Measurements from ENCODE around the gene STARD7. TPM values are rescaled to one million over a fixed set of nuclear protein-coding genes. Genes with fewer than 3 reads are reported as not detected.

The STARD7 gene
- polyA plus RNA-seq, 2 of the 4 experiments (the other 2 are of a cell fraction) = 101 to 136 TPM

GRCh38 chr2:96180002-96180401 is 28.6 kb downstream of the STARD7 start:
- no peak for TF ChIP-seq HOXA7 (CRISPR knock-in tag; IDR thresholded peaks at IDR 0.05)
- no peak for TF ChIP-seq RAD21 (conservative IDR thresholded peaks at IDR 0.05 in 1 of 2, IDR thresholded peaks at IDR 0.05 in 1 of 2)
- TF ChIP-seq SMC3 (IDR thresholded peaks at IDR 0.05) = no peak
- TF ChIP-seq E2F6 (IDR thresholded peaks at IDR 0.05; ENCODE audit: borderline replicate concordance, low read depth) = no peak
- TF ChIP-seq HMGXB4 (CRISPR knock-in tag; IDR thresholded peaks at IDR 0.05; ENCODE audit: borderline replicate concordance) = no peak
- no peak for TF ChIP-seq MAFK (IDR thresholded peaks at IDR 0.05; ENCODE audit: partially characterized antibody)
- no peak for TF ChIP-seq NFE2L2 (conservative IDR thresholded peaks at IDR 0.05; ENCODE audit: low read length)
- TF ChIP-seq MAZ (IDR thresholded peaks at IDR 0.05; ENCODE audit: borderline replicate concordance, low read depth, low read length) = no peak
- TF ChIP-seq TP53 (CRISPR knock-in tag; IDR thresholded peaks at IDR 0.05) = no peak
- TF ChIP-seq HDAC2 (IDR thresholded peaks at IDR 0.05) = no peak
- no peak for TF ChIP-seq HEYL (CRISPR knock-in tag; IDR thresholded peaks at IDR 0.05)
- TF ChIP-seq SREBF2 (IDR thresholded peaks at IDR 0.05) = no peak
- Histone ChIP-seq H3K4me2 (no peak overlapping the region), H3K27ac (no peak overlapping the region), H3K4me1 (no peaks in the 10 kb centered on the region), H3K4me3 (no peak overlapping the region), H3K9me3 (no peaks in the 10 kb centered on the region)
- ChIA-PET CTCF (interaction anchor here (1.0 to 1.9 kb wide), 4 partner anchors 11 to 157 kb away, joined by 3 to 9 read pairs (median 4); no protein-coding TSS in a partner anchor), POLR2A (no interaction called here)
- DNase-seq (ENCODE audit: low read depth in 1 of 2, low spot score in 1 of 2) (no peak), ATAC-seq (no peak), FAIRE-seq (no peak)
- WGBS (ENCODE audit: missing lambda C conversion rate) = 100% methylated on average over 1 of the region's 1 CpG

- Histone ChIP-seq H3K4me2 (no peak overlapping the region), H3K9me3 (no peaks in the 10 kb centered on the region), H3K4me1 (no peaks in the 10 kb centered on the region), H3K27ac (no peak overlapping the region), H3K4me3 (no peak overlapping the region)
- ChIA-PET CTCF (interaction anchor here (0.8 to 4.1 kb wide), 5 partner anchors 11 to 84 kb away, joined by 3 to 57 read pairs (median 13); partner anchors contain the start of gene ASTL), POLR2A (no interaction called here)
- TF ChIP-seq PBX3 (IDR thresholded peaks at IDR 0.05) (no peak), RARB (CRISPR knock-in tag; IDR thresholded peaks at IDR 0.05) (no peak), SMC3 (IDR thresholded peaks at IDR 0.05) (no peak), ZFP36 (IDR thresholded peaks at IDR 0.05; ENCODE audit: borderline replicate concordance, partially characterized antibody) (no peak), ZC3H11A (IDR thresholded peaks at IDR 0.05) (no peak), FOSB (CRISPR knock-in tag; IDR thresholded peaks at IDR 0.05) (no peak), ELK1 (IDR thresholded peaks at IDR 0.05; ENCODE audit: low read depth, low read length) (no peak), CTCF (IDR thresholded peaks at IDR 0.05) (no peak), ATOH8 (CRISPR knock-in tag; IDR thresholded peaks at IDR 0.05; ENCODE audit: low read depth) (no peak), POLR2A (IDR thresholded peaks at IDR 0.05; ENCODE audit: low read length) (no peak), HOXB5 (CRISPR knock-in tag; IDR thresholded peaks at IDR 0.05) (no peak), SREBF2 (IDR thresholded peaks at IDR 0.05) (no peak), HES2 (IDR thresholded peaks at IDR 0.05) (no peak), FOXS1 (CRISPR knock-in tag; IDR thresholded peaks at IDR 0.05) (no peak), ZSCAN20 (CRISPR knock-in tag; IDR thresholded peaks at IDR 0.05) (no peak), BHLHE40 (IDR thresholded peaks at IDR 0.05; ENCODE audit: low read depth, low read length) (no peak), CEBPB (IDR thresholded peaks at IDR 0.05) (no peak), CBX8 (IDR thresholded peaks at IDR 0.05) (no peak), EP300 (IDR thresholded peaks at IDR 0.05) (no peak)
- ATAC-seq (no peak), DNase-seq (ENCODE audit: low read depth in 1 of 2, low spot score in 1 of 2) (no peak), FAIRE-seq (no peak)
- 55% methylated on average over 4 of the region's 4 CpGs for WGBS (ENCODE audit: missing lambda C conversion rate)
Measured at GRCh38 chr2:96176661-96177060, 32.0 kb downstream of the STARD7 start.

All from A549 (cell line).